HG02759 (cell line): ENCODE measurements around the gene TBX3.

Experiments used
- ATAC-seq: cut with Tn5 transposase; IDR thresholded peaks from one replicate; pipeline ENCODE4 v1.9.1; 2021; ENCODE audit warnings: mild to moderate bottlenecking, moderate library complexity; ENCODE audit not compliant: unreplicated experiment

Gene TBX3

GRCh38 chr12:114668886-114669288, 15.1 kb downstream of the TBX3 start:
- no peak for ATAC-seq

GRCh38 chr12:114668151-114668885, 15.7 kb downstream of the TBX3 start:
- ATAC-seq = no peak

- no peak for ATAC-seq
These were observed 16.3 kb downstream of the TBX3 start for GRCh38 chr12:114667669-114668150.

- no peak for ATAC-seq
These were observed 17.0 kb downstream of the TBX3 start for GRCh38 chr12:114666746-114667668.

GRCh38 chr12:114665411-114666260, 18.3 kb downstream of the TBX3 start:
- no peak for ATAC-seq

GRCh38 chr12:114664651-114665320, 19.2 kb downstream of the TBX3 start:
- no peak for ATAC-seq

GRCh38 chr12:114662512-114663177, 21.3 kb downstream of the TBX3 start:
- ATAC-seq = no peak

- ATAC-seq = no peak
These were observed 22.7 kb downstream of the TBX3 start for GRCh38 chr12:114661245-114661644.

- no peak for ATAC-seq
These were observed 24.9 kb downstream of the TBX3 start for GRCh38 chr12:114659084-114659483.

- no peak for ATAC-seq
These were observed 26.0 kb downstream of the TBX3 start for GRCh38 chr12:114658002-114658441.

GRCh38 chr12:114657597-114657920, 26.4 kb downstream of the TBX3 start:
- no peak for ATAC-seq

GRCh38 chr12:114656906-114657596, 26.9 kb downstream of the TBX3 start:
- ATAC-seq = no peak

- ATAC-seq = no peak
These were observed 27.8 kb downstream of the TBX3 start for GRCh38 chr12:114655934-114656749.

- no peak for ATAC-seq
These were observed 34.4 kb downstream of the TBX3 start for GRCh38 chr12:114649585-114649984.

- no peak for ATAC-seq
These were observed 35.3 kb downstream of the TBX3 start for GRCh38 chr12:114648711-114649110.

GRCh38 chr12:114638790-114639435, 45.1 kb downstream of the TBX3 start:
- no peak for ATAC-seq

- ATAC-seq = no peak
These were observed 47.1 kb downstream of the TBX3 start for GRCh38 chr12:114636723-114637480.
